Measurements from ENCODE around the gene CBFB.
A peak's percentile ranks its signal among the peaks of the same experiment; 100 is the strongest.
"Not testable (repeated sequence)": the region's sequence is repeated elsewhere in the genome, so short reads cannot be mapped to it uniquely, and the experiment has no call there.

The CBFB gene

DNA sequence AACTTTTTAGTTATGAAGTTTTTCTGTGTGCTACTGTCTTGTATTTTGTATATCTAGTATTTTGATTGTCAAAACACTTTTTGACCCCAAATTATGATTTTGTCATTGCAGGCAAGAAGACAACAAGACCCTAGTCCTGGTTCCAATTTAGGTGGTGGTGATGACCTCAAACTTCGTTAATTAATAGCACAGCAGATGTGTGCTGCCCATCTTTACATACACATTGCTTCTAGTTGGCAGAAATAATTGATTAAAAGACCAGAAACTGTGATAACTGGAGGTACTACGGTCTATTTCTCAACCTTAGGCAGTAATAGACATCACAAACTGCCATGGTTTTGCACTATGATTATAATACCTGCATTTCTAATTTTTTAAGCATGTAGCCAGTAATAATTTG lies 69.7 kb downstream of the CBFB start:
- no peak for DNase-seq (ENCODE audit: low spot score)

DNA sequence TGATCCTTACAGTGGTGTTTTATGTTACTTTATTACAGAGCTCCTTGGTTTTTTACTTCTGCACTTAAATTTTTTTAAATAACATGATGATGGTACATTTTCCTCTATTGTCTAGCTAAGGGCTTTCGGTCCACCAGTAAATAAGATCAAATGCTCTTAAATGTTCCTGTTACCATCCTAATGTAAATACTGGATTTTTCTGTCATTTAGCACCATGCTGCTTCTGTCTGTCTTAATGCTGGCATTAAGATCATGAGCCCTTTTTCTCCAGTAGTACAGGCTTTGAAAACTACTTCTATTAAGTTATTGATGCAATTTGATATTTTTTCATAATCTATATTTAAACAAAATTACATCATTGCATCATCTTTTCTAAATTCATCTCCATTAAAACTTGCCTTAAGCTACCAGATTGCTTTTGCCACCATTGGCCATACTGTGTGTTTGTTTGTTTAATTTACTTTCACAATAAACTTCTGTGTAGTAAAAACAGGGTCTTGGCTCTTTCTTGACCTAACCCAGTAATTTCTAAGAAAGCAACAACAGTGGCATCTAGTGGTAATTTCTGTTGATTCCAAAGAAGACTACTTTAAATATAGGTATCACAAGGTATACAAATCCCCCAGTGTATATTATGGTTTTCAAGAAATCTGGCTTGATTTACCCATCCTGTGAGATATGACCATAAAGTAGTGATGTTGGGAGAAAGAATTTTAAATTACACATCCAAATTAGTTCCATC lies 71.8 kb downstream of the CBFB start:
- DNase-seq (ENCODE audit: low spot score): no peak

DNA sequence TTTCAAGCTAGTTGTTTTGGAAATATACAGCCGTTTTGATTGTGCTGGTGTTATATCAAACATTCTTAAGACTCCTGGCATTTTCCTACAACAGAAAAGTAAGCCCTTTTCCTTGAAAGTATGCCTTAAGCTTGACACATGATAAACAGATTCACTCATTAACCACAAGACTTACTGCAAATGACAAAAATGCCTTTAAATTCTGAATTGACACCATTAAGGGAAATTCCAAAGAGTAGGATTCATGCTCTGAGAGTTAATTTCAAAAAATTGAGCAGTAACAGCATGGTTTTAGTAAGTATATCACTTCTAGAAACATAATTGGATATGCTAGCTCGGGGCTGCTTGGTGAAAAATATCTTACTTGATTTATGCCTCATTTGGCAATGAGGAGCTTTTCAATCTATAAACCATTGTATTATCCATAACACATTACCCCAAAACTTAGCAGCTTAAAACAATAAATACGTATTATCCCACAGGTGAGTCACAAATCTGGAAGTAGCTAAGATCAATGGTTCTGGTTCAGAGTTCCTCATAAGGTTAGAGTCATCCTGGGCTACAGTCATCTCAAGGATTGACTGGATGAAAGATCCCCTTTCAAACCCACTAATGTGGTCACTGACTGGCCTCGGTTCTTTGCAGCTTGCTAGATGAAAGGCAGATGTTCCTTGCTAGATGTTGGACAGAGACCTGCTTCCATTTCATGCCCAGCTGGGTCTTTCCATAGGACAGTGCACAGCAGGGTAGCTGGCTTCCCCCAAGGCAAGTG lies 72.5 kb downstream of the CBFB start:
- no peak for DNase-seq (ENCODE audit: low spot score)

DNA sequence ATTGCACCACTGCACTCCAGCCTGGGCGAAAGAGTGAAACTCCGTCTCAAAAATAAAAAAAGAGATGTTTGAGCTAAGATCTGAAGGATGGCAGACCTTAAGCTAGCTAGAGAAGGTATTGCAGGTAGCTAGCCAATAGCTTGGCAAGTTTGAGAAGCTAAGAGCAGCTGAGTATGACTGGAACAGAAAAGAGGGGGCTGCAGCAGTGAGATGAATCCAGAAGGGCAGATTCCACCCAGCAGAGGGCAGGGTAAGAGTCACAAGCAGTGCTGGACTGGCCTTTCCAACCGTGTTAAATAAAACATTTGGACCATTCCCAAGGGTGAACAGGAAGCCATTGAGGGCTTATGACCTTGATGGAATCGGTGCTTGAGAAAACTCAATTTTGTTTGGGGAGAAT lies 75.1 kb downstream of the CBFB start:
- DNase-seq (ENCODE audit: low spot score): no peak

DNA sequence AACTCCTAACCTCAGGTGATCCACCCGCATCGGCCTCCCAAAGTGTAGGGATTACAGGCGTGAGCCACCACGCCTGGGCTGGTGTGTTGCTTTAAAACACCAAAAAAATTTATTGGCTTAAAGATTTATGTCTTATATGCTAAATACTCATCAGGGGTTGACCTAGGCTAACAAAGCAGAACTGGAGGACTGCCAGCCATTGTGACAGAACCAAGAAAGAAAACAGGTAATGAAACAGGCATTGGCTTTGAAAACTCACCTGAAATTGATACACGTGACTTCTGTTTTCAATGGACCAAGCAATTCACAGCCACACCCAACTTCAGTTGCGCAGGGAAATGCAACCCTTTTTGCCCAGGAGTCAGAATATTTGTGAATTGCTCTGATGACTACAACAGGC lies 75.9 kb downstream of the CBFB start:
- DNase-seq (ENCODE audit: low spot score): no peak

DNA sequence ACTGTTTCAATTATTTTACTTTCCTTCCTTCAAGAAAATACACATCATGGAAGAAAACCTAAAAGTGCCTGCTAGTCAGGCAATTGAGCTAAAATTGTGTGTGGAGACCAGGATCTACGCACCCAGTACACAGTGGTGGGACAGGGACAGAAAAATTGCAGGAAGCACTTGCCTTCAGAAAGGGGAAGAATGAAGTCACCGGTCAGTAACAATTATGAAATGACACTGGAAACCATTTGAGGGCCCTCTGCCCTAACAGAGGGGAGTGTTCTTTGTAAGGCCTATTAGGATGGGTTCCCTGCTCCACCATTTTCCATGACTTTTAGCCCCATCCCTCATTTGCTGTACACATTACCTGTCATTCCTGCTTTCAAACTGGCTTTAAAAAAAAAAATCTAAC lies 76.3 kb downstream of the CBFB start:
- no peak for DNase-seq (ENCODE audit: low spot score)

DNA sequence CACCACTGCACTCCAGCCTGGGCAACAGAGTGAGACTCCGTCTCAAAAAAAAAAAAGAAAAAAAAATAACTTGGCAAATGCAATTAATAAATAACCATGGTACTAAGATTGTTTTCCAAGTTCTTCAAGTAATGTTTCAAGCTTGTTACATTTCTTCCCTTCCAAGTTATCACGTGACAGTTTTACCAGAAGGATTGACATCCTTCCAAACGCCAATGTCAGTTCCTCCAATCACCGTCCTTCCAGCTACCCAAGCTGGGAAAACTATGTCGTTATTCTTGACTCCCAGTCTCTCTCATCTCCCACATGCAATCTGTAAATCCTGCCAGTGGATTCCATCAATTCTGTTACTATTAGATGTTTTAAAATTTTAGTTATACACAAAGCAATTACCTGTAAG lies 76.9 kb downstream of the CBFB start:
- no peak for DNase-seq (ENCODE audit: low spot score)

DNA sequence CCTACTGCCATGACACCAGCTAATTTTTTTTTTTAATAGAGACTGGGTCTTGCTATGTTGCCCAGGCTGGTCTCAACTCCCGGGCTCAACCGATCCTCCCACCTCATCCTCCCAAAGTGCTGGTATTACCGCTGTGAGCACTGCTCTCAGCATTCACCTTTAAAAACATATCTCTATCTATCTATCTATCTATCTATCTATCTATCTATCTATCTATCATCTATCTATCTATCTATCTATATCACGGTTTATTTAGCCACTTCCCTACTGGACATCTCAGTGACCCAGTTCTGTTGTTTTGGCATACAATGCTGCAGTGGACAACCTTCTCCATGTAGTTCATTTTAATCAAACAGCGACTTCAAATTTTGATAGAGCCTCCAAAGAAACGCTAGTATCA lies 79.5 kb downstream of the CBFB start:
- no peak for DNase-seq (ENCODE audit: low spot score)

DNA sequence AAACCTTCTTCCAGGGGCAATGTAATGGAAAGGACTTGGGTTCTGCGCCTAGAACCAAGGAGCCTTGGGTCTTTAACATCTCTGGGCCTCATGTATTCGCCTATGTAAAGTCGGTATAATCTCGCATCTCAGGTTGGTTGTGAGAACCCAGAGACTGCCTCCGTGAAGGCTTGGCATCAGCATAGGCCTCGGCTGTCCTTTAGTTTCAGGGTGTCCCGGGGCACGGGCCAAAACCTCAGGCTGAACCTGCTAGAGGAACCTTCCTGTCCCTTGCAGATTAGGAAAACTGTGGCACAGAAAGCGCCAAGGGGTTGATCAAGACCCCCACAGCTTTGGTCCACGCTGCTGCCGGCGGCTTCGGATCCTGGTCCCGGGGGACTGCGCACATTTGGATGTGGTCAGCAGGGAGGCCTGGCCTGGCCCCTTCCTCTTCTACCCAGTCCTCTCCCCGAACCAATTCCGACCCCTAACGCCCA lies 80.0 kb downstream of the CBFB start:
- DNase-seq (ENCODE audit: low spot score): no peak

DNA sequence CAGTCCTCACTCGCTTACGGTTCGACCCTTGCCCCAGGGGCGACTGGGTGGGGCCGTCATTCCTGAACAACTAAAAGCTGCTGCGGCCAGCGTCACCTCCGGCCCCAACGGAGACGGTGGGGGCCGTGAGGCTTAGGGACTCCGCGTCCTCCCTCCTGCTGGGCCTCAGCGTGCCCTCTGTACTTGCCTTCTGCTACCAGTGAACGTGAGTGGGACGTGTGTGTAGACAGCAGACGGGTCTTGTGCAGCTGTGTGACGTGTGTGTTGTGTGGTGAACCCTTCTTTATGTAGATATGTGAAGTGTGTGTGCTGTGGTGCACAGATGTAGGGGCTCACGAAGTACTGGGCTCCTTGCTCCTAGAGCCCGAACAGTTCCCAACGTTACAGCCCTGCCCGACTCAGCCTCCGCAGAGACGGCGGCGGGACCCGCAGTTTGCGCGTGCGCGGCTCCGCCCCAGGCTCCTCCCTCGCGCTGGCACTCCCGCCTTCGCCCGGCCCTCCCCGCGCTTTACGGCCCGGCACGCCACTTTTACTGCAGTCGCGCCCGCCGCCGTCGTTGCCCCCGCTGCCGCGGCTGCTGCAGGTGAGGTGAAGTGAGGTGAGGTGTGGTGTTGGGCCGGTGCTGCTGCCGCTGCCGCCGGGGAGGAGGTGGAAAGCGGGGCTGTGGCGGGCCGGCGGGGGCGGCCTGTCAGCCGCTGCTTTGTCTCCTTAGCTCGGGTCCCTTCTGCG lies 80.6 kb downstream of the CBFB start, which contains the start of gene PHAF1:
TSS of gene PHAF1 (plus strand) at position 535 of the 729 bp plus-strand sequence. CDS start 235 bp downstream, outside the sequence.
- DNase-seq (ENCODE audit: low spot score): peak; percentile 98

DNA sequence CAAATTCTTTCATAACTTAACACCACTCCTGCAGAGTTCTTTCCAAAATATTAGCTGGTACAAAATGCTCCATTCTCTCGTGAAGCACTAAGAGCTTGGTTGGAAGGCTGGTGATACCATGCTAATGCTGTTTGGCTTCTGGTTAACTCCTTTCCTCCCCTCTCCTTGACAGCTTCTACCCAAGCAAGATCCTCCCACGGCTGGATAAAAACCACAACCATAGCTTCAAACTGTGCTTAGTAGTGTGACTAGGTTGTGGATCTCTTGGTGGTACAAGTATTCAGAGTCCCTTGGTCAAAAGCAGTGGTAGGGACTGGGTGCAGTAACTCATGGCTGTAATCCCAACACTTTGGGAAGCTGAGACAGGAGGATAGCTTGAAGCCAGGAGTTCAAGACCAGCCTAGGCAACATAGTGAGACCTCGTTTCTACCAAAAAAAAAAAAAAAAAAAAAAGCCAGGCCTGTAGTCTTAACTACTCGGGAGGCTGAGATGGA lies 83.0 kb downstream of the CBFB start:
- no peak for DNase-seq (ENCODE audit: low spot score)

DNA sequence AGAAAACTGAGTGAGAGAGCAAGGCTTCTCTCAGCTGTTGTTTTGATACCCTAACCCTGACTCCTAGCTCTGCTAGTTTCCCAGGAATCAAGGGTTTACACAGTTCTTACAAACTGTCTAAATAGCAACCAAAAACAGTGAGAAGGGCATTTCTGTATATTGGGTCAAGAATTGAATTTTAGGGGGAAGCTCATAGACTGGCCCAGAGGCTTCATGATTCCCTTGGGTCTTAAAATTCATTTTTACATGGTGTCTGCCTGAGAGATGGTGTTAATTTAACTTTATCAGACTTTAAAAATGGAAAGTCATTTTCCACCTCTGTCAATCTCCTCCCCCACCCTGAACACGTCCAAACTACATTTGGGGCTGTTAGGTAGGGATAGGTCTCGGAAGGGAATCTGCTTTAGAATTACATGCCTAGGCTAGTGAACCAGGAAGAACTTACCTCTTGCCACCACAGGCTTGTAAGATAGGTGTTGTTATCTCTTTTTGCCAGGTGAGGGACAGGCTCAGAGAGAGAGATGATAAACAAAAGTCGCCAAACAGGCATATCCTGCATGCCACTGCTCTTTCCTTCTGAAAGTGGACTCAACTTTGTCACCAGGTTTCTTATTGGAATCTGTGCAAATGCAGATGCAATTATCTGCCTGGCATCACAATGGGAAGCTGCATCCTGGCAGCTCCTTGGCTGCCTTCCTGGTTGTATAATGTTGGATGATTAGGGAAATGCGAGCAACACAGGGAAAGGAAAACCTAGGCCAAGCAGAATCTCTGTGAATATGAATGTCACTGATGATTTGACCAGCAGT lies 83.8 kb downstream of the CBFB start:
- DNase-seq (ENCODE audit: low spot score): peak; percentile 9

DNA sequence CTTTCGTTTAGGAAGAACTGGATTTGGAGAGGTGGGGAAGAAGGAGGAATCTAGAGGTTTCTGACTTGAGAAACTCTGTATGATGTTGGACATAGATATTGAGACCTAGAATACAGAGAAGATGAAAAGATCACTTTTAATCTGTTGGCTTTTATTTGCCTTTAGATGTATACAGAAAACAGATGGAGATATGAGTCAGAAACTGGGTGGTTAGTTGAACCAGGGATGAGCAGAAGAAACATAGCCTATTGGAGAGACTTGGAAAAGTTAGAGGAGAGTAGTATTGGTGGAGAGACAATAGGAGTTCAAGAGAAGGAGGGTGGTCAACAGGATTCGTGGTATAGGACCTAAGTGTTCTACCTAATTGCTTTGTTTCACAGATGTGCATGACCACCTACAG lies 85.8 kb downstream of the CBFB start:
- no peak for DNase-seq (ENCODE audit: low spot score)

DNA sequence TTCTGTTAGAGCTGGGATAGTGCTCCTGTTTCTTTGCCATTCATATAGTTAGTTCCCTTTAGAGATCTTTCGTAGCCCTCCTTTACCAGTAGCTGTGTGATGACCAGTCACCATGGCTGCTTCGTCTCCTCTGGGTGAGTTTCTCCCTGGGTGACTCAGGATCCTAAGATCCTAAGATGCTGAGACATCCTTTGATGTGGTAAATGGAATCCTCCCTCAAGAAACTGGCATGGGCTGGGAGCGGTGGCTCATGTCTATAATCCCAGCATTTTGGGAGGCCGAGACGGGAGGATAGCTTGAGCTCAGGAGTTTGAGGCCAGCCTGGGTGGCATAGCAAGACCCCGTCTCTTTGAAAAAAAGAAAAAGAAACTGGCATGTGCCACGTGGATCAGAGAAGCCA lies 86.7 kb downstream of the CBFB start:
- DNase-seq (ENCODE audit: low spot score): no peak

DNA sequence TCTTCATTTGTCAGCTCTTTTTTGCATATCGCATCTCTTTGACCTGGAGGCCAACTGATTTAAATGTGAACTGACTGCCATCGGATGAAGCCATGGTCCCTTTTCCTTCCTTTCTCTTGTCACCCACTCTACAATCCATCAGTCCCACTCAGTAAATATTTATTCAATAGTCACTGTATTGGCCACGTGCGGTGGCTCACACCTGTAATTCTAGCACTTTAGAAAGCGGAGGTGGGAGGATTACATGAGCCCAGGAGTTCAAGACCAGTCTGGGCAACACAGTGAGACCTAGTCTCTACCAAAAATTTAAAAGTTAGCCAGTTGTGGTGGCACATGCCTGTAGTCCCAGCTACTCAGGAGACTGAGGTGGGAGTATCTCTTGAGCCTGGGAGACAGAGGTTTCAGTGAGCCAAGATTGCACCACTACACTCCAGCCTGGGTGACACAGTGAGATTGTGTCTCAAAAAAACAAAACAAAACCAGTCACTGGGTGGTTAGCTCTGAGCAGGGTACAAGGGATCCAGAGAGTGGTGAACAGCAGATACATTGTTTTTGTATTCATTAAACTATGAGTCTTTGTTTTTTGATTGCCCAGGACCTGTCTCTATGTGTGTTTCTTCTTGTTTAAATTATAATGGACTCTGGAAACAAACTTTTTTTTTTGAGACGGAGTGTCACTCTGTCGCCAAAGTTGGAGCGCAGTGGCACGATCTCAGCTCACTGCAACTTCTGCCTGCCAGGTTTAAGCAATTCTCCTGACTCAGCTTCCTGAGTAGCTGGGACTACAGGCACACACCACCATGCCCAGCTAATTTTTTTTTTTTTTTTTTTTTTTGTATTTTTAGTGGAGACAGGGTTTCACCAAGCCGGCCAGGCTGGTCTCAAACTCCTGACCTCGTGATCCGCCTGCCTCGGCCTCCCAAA lies 87.7 kb downstream of the CBFB start:
- DNase-seq (ENCODE audit: low spot score): no peak

DNA sequence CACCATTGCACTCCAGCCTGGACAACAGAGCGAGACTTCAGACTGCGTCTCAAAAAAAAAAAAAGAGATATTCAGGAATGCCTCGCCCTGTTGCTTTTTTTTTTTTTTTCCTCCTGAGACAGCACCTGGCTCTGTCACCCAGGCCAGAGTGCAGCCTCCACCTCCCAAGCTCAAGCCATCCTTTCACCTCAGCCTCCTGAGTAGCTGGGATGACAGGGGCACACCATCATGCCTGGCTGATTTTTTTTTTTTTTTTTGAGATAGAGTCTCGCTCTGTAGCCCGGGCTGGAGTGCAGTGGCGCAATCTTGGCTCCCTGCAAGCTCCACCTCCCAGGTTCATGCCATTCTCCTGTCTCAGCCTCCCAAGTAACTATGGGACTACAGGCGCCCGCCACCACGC lies 88.8 kb downstream of the CBFB start:
- no peak for DNase-seq (ENCODE audit: low spot score)

DNA sequence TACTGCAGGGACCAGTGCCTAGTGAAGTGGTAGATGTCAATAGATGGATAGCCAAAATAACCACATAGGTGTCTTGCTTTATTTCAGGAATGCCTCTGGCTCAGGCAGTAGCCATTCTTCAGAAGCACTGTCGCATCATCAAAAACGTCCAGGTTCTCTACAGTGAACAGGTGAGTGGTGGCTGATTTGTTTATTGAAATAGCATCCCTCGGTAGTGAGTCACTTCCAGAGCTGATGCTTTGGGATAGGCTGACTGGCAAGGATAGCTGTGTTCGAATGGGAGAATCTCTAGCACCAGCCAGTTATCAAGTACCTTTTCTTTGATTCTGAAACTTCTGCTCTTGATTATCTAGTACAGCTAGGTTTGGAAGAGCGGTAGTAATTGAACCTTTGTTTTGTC lies 91.1 kb downstream of the CBFB start:
- no peak for DNase-seq (ENCODE audit: low spot score)

DNA sequence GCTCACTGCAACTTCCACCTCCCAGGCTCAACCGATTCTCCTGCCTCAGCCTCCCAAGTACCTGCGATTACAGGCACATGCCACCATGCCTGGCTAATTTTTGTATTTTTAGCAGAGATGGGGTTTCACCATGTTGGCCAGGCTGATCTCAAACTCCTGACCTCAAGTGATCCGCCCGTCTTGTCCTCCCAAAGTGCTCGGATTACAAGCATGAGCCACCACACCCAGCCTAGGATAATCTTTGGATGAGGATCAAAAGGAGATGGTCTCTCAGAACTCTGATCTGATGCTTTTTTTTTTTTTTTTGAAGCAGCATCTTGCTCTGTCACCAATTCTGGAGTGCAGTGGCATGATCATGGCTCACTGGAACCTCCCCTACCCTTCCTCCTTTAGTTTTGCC lies 93.8 kb downstream of the CBFB start:
- not testable (repeated sequence) for DNase-seq (ENCODE audit: low spot score)

DNA sequence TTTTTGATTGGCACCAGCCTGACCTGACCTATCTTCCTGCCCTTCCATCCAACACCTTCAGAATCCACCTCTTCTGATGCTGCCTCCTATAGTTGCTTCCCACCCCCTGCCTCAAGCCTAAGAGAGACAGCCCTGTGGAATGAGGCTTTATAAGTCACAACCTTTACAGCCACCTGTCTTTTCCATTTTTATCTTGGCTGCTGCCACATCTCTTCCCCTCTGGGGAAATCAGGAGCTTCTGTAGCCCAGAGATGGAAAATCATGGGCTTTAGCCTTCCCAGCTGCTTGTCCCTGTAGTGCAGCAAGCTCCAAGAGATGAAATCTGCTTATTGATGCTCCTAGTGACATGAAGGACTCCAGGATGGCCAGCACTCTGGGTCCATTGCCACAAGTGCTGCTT lies 99.5 kb downstream of the CBFB start:
- no peak for DNase-seq (ENCODE audit: low spot score)

DNA sequence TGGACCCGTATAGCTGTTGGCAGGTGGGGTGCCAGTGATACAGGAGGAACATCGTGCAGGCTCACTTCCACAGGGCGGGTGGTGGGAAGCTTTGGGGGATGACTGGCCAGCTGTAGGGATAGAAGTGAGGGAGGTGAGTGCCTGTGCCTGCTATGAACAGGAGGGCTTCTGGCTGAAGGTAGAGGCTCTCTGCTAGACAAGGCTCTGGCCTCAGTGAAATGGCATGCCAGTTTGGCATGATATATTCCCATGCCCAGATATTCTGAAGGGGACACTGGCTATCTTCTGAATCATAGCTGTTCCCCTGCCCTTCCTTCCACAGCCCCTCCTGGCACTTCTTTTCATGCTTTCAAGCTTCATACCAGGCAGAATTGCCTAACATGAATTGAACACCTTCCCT lies 99.9 kb downstream of the CBFB start:
- DNase-seq (ENCODE audit: low spot score): no peak

DNA sequence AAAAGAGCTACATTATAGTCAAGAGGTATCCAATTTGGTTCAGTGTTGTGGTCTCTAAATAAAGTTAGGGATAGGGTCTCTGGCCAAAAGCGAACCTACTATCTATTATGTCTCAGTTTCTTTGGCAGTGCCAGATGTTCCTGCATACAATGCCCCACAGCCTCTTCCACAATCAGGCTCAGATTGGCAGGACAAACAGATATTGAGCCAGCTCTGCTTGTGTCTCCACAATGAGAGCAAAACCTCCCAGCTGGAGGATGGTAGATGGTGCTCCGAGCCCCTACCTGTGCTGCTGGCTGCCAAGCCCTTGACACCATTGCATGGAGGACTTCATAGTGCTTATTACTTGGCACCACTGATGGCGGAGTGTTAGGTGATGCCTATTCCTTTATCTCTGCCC lies 100.5 kb downstream of the CBFB start:
- DNase-seq (ENCODE audit: low spot score): no peak
